A549 treated with RU486 at 1 μM for 4 hours (cell line): ENCODE measurements around the gene RRP36. TPM values are rescaled to one million over a fixed set of nuclear protein-coding genes. Genes with fewer than 3 reads are reported as not detected.

ENCODE experiments used
- total RNA-seq: library from RNA; stranded (reverse); fragments of 200-300 nt; extraction: Qiagen RNA extraction; gene quantifications from 5 replicates; pipeline ENCODE4 v1.2.3, GENCODE V29; 2022; ENCODE audit warnings: low read depth

The RRP36 gene, protein sequence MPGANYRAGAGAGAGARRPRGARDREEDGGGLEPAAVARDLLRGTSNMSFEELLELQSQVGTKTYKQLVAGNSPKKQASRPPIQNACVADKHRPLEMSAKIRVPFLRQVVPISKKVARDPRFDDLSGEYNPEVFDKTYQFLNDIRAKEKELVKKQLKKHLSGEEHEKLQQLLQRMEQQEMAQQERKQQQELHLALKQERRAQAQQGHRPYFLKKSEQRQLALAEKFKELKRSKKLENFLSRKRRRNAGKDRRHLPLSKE
- 67.5 to 87.2 TPM (median 72.5 TPM) in 5 replicates for total RNA-seq

DNA sequence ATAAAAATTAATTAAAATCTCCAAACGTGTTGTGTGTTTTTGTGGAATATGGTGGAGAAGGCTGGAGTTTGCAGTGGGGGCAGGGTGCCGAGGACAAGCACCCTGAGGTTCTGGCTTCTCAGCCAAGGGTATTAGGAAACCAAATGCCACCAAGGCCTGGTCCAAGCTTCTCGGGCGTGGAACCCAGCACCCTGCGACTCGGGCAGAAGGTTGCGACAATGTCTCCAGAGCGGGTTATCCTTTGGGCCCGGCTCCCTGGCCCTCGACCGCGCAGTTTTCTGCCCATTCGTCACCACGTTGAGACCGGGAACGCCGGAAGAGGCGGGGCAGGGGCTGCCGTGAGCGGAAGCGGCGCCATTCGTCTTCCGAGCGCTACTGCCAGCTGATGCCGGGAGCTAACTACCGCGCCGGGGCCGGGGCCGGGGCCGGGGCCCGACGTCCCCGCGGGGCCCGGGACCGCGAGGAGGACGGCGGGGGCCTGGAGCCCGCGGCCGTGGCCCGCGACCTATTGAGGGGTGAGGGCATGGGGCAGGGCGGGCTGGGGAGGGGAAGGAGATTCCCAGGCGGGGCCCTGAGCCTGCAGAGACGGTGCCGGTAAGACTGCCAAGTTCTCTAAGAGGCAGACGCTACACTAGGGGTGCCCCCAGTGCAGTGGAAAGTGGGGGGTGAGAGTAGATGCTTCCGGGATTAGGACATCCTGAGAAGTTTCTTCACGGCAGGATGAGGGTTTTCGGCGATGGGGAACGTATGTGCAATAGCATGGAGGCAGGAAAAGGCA lies at the start of gene RRP36:
TSS of gene RRP36 (plus strand) at position 354 of the 778 bp plus-strand sequence. CDS start at position 386, 32 bp downstream.

DNA sequence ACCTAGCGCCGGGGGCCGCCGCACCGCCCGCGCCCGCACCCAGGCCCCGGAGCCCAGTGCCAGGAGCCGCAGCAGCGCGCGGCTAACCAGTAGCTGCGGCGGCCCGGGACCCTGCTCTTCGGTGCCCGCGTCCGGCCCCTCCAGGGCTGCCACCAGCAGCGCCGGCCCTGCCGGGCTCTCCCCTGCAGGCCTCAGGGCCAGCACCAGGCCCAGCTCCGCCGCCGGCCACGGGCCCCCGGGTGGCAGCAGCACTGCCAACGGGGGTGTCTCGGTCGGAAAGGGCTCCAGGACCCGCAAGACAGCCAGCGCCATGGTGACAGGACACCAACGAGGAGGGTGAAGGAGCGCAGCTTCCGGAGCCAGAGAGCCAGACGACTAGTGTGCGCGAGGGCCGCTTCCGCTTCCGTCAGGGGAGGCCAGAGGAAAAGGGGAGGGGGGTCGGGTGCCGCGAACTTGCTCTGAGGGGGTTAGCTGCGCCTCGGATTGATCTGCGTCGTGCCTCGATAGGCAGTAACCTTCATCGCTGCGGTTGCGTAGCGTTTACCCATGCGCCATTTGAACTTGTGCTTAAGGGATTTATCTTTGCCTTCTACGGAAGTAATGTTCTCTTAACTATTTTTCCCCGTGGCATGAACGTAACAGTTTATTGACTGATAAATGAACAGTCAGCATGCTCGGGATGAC lies 42.4 kb upstream of the RRP36 start, which contains the start of gene PEX6:
TSS of gene PEX6 (minus strand) at position 343 of the 684 bp plus-strand sequence. CDS start at position 312, 31 bp downstream.

DNA sequence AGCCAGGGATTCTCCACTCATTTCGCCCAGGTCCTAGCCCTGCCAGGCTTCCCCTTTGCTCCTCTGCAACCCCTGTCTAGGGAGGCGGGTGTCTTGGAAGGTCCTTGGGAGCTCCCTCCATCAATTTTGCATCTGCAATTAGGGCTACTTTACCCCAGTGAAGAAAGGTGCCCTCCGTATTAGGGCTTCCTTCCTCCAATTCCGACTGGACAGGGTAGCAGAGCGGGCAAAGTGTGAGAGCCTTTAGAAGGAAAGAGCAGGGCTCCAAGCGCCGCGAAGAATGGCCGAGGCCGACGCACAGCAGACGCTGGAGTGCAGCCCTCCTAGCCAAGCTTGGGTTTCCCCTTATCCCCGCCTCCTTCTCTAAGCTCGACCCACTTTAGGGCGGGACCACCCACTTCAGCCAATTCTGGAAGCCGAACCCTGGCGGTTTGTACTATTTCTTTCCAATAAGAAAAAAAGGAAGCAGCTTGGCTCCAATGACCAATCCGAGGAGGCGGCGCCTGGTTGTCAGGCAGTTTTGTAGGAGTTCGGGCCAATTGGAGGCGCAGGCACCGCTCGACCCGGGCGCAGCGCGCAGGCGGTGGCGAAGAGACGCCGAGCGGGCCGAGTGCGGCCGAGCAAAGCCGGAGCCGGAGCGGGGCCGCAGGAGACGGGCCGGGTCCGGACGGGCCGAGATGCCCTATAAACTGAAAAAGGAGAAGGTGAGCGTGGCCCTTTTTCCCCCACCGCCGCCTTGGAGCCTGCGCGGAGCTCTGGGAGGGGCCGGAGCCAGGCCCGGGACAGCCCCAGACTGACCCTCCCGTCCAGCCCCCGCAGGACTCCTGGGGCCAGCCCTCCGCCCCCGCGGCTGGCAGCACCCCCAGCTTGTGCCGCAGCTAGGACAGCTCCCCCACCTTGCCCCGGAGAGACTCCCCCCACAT lies 37.2 kb upstream of the RRP36 start, which contains the start of gene PPP2R5D:
TSS of gene PPP2R5D (plus strand) at position 570 of the 923 bp plus-strand sequence. CDS start at position 678, 108 bp downstream.

DNA sequence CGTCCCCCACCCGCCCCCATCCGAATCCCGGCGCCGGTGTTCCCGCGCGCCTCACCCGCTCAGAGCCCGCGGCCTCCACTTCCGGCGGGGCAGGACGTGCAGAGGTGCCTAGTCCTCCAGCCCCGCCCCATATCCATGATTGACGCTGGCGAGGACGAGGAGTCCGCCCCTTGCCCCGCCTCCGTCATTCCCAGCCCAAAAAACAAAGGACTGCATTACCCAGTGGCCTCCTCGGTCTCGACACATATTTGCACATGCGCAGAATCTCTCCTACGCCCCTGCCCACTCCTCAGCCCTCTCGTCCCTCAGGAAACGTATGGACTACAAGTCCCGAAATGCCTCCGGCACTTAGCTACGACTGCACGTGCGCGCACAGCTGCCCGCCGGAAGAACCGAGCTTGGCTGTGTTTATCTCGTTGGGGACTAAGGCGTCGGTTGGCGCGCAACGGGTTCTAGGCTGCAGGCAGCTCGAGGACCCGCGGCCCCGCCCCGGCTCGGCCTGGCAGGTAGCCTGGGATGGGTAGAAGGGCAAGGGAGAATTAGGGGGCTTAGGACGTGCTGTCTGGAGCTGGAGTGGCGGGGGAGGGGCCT lies 7.5 kb upstream of the RRP36 start, which contains the start of the genes KLHDC3 and MEA1:
TSS of gene KLHDC3 (plus strand) at position 407 of the 591 bp plus-strand sequence. CDS start 2,944 bp downstream, outside the sequence.
TSS of gene MEA1 (minus strand) at position 104 of the 591 bp plus-strand sequence. CDS start 133 bp downstream, outside the sequence.

DNA sequence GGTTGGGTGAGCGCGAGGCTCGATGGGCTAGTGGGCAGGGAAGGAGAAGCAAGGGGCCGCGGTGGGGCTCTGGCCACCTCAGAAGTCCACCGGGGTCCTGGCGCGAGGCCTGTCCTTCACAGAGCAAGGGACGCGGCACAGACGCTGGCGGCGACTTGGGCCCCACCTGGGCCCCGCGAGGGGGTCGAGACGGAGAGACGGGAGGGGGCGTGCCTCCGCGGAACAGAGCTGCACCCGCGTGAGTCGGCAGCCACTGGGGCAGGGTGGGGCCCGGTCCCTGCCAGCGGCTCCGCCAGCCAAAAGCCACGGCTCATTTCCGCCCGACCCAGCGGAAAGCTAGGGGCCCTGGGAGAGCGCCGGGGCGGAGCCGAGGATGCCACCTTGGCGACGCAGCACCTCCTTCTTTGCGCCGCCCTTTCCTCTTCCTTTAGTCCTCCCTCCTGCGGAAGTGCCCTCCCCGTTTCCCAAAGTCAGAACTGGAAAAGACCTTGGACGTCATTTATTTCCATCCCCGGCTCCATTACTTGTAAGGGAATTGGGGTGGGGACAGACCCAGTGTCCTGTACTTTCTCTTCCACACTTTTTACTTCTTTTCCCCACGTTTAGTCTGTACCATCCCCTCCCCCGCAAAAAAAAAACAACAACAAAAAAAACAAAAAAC lies 32.3 kb downstream of the RRP36 start, which contains the start of gene CUL7:
TSS of gene CUL7 (minus strand) at position 307 of the 661 bp plus-strand sequence. CDS start 1,063 bp downstream, outside the sequence.

DNA sequence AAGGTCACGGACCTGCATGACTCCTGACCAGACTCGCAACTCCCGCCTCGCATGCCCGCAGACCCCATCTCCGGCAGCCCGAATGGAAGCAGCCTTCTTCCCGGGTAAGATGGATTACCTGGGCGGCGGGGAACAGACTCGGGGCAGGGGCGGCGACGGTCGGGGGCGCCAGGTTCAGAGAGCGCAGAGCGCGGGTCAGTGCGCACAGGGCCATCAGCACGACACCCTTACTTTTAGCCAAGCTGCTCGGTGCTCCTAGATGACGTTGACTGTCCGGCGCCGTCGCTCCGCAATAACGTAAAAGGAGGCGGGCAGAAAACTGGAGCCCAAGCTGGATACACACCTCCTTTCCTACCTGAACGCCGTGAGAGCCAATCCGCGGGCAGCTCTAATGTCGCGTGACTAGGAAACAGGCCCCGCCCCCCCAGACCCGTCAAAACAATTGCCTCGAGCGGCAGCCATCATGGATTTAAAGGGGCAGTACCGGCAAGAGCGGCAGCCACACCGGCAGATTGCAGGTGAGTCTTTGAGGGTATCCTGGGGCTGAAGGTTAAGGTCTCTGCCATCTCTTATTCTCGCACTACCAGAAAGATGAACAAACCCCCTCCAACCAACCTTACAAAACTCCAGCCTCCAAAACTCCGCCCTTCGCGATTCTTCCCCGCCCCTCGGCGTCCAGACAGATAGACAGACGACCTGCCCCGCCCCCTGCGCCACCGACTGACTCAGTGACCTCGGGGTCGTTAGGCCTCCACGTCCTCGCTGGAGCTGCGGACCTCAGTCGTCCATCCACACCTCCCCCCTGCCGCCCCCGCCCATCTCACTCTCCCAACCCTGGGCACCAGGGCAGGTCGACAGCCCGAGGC lies 38.0 kb downstream of the RRP36 start, which contains the start of the genes KLC4 and MRPL2:
TSS of gene KLC4 (plus strand) at position 464 of the 866 bp plus-strand sequence. CDS start 1,705 bp downstream, outside the sequence.
TSS of gene MRPL2 (minus strand) at position 267 of the 866 bp plus-strand sequence. CDS start at position 214, 53 bp downstream.

DNA sequence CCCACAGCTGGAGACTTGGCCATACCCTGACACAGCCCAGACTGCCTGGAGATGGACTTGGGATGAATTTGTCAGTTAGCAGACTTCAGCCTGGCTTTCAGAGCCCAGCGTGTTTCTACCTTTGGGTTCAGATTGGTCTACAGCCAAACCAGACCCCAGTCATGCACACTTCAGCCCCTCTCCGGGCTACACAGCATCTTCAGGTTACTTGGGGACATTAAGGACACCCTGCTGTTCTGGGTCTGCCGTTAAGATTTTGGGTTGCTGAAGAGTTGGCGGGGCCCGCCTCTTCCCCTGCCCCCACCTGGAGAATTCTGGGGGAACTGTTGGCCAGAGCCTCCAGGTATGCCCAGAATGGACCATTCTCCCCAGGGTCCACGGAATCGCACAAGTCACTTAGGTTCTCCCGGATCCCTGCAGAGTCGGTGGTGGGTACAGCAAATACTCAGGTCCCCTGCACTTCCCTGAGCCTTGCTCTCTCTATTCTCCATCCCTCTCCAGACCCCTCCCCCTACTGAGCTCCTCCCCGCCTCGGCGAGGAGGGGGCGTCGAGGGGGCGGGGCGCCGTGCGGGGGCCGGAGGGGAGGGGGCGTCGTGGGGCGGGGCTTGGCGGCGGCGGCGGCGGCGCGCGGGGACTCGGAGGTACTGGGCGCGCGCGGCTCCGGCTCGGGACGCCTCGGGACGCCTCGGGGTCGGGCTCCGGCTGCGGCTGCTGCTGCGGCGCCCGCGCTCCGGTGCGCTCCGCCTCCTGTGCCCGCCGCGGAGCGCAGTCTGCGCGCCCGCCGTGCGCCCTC lies 54.4 kb downstream of the RRP36 start, which contains the start of gene PTK7:
TSS of gene PTK7 (plus strand) at position 645 of the 794 bp plus-strand sequence. CDS start 175 bp downstream, outside the sequence.

Other genes with a start within 250 kb of the RRP36 start
- 2.2 to 3.3 TPM (median 3.1 TPM) in 5 replicates for gene BICRAL, start 239.6 kb upstream of the RRP36 start, total RNA-seq
- 68.4 to 100 TPM (median 71.5 TPM) in 5 replicates for gene RPL7L1, start 142.0 kb upstream of the RRP36 start, total RNA-seq
- not detected in 5 replicates for gene PTCRA, start 105.6 kb upstream of the RRP36 start, total RNA-seq
- 36.6 to 45.7 TPM (median 42.7 TPM) in 5 replicates for gene CNPY3, start 92.1 kb upstream of the RRP36 start, total RNA-seq
- 0.18 to 0.24 TPM (median 0.19 TPM) in 3 of 5 replicates, not detected in the others for gene GNMT, start 60.9 kb upstream of the RRP36 start, total RNA-seq
- gene PEX6, start 42.4 kb upstream of the RRP36 start, total RNA-seq: 5.0 to 9.2 TPM (median 7.5 TPM) in 5 replicates
- 25.0 to 28.8 TPM (median 26.9 TPM) in 5 replicates for gene PPP2R5D, start 37.1 kb upstream of the RRP36 start, total RNA-seq
- gene MEA1, start 7.7 kb upstream of the RRP36 start, total RNA-seq: 90.8 to 113 TPM (median 93.1 TPM) in 5 replicates
- gene KLHDC3, start 7.4 kb upstream of the RRP36 start, total RNA-seq: 26.1 to 32.1 TPM (median 30.4 TPM) in 5 replicates
- 5.9 to 8.0 TPM (median 7.1 TPM) in 5 replicates for gene CUL7, start 32.2 kb downstream of the RRP36 start, total RNA-seq
- 55.2 to 71.0 TPM (median 62.7 TPM) in 5 replicates for gene MRPL2, start 37.8 kb downstream of the RRP36 start, total RNA-seq
- gene KLC4, start 38.0 kb downstream of the RRP36 start, total RNA-seq: 5.6 to 8.1 TPM (median 7.2 TPM) in 5 replicates
- 4.1 to 5.1 TPM (median 4.4 TPM) in 5 replicates for gene PTK7, start 54.7 kb downstream of the RRP36 start, total RNA-seq
- 12.3 to 18.7 TPM (median 17.9 TPM) in 5 replicates for gene SRF, start 149.6 kb downstream of the RRP36 start, total RNA-seq
- gene CUL9, start 160.6 kb downstream of the RRP36 start, total RNA-seq: 6.8 to 8.8 TPM (median 8.4 TPM) in 5 replicates
- 68.6 to 103 TPM (median 100 TPM) in 5 replicates for gene DNPH1, start 207.9 kb downstream of the RRP36 start, total RNA-seq
- 0.03 to 0.09 TPM (median 0.06 TPM) in 4 of 5 replicates, not detected in the other for gene TTBK1, start 221.9 kb downstream of the RRP36 start, total RNA-seq